C4-2B (cell line): ENCODE measurements around the gene DPCD.

Experiments
- H3K27ac ChIP-seq: fragments of 450-650 bp; 2 replicates; pipeline ENCODE4 v1.5.1; 2017
- ZFX ChIP-seq: fragments of 450-650 bp; IDR thresholded peaks from 2 replicates; pipeline ENCODE4 v1.6.1; 2017
- TF ChIP-seq, protein P1 (sequence below): fragments of 450-650 bp; conservative IDR thresholded peaks from 2 replicates; pipeline ENCODE4 v1.5.1; 2017; ENCODE audit warnings: mild to moderate bottlenecking

Gene DPCD

DNA sequence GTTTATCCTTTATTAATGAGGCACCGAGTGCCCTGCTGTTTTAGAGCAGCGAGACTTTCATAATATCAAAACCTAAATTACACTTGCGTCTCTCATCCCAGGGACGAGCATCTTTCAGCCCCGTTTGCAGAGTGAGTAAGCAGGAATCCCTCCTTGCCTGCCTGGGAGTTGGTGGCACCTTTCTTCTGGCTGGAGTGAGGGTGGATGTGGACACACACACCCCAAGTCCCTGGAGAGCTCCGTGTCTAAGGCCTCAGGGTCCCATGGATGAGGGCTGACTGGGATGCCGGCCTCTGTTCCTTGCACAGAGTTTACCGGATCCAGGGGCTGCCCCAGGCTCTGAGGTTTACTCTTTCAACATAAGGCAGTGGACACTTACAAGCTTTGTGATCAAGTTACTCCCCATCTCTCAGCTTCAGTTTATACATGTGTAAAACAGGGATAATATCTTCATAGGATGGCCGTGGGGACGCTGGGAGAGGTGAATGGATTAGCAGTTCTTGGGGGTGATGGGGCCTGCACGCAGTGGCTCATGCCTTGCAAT is 24.6 kb upstream of the DPCD start:
- TF ChIP-seq, protein P1, sequence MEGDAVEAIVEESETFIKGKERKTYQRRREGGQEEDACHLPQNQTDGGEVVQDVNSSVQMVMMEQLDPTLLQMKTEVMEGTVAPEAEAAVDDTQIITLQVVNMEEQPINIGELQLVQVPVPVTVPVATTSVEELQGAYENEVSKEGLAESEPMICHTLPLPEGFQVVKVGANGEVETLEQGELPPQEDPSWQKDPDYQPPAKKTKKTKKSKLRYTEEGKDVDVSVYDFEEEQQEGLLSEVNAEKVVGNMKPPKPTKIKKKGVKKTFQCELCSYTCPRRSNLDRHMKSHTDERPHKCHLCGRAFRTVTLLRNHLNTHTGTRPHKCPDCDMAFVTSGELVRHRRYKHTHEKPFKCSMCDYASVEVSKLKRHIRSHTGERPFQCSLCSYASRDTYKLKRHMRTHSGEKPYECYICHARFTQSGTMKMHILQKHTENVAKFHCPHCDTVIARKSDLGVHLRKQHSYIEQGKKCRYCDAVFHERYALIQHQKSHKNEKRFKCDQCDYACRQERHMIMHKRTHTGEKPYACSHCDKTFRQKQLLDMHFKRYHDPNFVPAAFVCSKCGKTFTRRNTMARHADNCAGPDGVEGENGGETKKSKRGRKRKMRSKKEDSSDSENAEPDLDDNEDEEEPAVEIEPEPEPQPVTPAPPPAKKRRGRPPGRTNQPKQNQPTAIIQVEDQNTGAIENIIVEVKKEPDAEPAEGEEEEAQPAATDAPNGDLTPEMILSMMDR, result no peak
- TF ChIP-seq ZFX, result no peak
- no peak overlapping the region for H3K27ac ChIP-seq

DNA sequence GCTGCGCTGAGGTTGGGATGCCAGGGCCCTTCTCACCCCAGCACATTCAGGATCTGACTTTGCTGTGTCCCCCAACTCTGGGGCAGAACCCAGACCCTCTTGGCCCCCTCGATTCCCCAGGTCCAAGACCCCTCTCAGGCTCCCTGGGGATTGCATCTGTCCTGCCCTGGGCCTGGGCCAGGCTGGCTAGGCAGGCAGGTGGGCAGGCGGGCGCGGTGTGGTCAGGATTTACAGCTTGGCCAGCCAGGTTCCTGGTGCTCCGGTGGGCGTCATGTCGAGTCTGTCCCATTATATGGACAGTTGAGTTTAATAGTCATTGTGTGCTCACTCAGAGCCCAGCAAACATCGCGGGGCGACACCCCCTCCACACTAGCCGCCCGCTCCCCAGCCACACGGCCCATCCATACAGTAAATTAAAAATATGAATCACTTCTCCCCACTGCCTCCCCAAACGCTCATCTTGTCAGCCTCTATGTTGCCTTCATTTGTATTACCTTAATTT is 23.6 kb upstream of the DPCD start:
- no peak overlapping the region for H3K27ac ChIP-seq
- TF ChIP-seq, protein P1, result no peak
- no peak for TF ChIP-seq ZFX

DNA sequence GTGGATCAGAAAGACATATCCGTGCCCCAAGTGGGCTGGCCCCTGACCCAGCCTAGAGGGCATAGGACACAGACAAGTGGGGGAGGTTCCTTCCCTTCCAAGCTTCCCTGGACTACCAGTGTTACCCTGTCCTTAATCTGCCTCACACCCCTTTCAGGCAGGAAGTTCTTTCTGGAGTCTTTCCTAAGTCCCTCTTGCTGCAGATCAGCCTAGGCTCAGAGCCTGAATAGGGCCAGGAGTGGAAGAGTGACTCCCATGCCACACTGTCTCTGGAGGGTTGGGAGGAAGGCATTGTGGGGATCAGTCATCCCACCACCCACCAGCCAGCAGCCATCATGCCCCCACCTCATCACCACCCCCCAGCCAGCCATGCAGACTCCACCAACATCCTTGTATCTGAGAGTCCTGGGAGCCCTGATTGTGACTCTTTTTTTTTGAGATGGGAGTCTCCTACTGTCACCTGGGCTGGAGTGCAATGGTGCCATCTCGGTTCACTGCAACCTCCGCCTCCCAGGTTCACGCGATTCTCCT is 22.7 kb upstream of the DPCD start:
- no peak overlapping the region for H3K27ac ChIP-seq
- no peak for TF ChIP-seq ZFX
- TF ChIP-seq, protein P1, result no peak

DNA sequence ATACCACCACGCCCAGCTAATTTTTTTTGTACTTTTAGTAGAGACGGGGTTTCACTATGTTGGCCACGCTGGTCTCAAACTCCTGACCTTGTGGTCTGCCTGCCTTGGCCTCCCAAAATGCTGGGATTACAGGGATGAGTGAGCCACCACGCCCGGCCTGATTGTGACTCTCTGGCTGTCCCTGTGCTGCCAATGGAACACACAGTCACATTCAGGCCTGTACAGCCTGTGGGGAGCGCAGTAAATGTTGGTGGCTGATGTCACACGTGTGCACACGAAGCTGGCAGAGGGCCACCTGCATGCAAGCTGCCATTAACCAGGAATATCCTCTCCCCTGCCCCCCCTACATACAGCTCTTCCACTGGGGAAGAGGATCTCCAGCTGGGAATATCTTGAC is 22.2 kb upstream of the DPCD start:
- H3K27ac ChIP-seq, result no peak overlapping the region
- TF ChIP-seq, protein P1, result no peak
- TF ChIP-seq ZFX, result no peak

DNA sequence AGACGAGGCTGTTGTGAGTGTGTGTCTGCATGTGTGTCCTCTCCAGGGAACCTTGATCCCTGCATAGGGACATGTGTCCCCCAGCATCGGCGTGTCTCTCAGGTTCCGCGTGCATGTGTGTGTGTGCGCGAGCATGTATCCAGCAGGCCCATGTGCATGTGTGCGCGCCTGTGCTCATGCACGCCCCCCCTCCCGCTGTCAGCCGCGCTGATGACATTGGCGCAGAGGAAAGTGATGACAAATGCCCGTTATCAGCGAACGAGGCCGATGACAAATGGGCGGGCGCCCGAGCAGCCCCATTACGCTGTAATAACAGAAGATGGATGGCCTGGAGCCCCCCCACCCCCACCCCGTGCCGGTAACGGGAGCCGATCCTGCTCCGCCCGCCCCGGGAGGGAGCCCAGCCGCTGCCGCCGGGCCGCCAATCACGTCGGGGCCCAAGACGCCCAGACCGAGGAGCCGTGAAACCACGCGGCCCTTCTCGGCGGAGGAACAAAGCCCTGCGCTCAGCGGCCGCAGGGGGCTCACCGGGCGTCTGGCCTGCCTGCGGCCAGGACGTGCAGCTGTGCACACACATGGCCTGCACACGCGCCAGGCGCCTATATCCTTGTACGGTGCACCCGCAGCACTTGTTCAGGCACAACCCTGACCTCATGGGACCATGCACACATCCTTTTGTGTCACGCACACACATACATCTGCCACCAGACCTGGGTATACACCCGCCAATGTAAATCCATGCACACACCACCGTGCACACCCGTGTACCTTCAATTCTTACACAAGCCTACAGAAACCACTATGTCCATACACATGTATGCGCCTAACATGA is 21.6 kb upstream of the DPCD start:
- no peak overlapping the region for H3K27ac ChIP-seq
- TF ChIP-seq ZFX, result no peak
- TF ChIP-seq, protein P1, result no peak

DNA sequence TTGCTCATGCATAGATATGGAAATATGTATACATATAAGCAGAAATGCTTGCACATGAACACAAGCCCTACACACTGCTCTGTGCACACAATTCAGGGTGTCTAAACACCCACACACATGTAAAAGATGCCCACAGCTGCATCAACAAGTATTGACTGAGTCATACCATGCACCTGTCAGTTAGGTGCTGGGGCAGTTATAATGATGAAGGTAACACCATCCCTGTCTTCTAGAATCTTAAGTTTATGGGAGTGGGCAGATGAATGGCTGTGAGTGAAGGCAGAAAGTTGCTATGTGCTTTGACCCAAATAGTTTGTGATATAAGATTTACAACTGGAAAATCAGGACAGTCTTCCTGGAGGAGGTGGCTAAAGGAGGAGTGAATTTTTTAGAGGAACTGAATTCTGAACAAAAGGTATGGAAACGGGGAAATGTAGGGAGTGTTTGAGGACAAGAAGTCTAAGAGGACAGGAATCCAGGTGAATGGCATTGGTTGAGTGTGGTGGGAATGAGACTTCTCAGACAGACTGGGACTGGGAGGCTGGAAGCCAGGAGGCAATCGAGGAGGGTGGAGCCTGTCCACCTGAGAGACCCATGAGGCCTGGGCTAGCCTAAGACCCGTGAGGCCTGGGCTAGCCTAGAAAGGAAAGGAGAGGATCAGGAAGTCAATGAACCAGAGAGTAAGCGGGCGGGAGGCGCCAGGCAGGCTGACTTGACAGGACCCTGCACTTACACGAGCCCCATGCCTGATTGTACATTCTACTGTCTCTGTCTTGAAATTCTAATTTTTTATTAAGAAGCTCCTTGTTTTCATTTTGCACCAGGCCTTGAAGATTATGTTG is 20.7 kb upstream of the DPCD start:
- TF ChIP-seq ZFX, result no peak
- TF ChIP-seq, protein P1, result no peak
- no peak overlapping the region for H3K27ac ChIP-seq
